HG03103 (cell line): ENCODE measurements around the gene FRG2C.
"Not testable (repeated sequence)": the region's sequence is repeated elsewhere in the genome, so short reads cannot be mapped to it uniquely, and the experiment has no call there.

Source experiments
- ATAC-seq: cut with Tn5 transposase; IDR thresholded peaks from one replicate; pipeline ENCODE4 v1.9.1; 2021; ENCODE audit warnings: low read depth; ENCODE audit not compliant: unreplicated experiment

FRG2C gene

DNA sequence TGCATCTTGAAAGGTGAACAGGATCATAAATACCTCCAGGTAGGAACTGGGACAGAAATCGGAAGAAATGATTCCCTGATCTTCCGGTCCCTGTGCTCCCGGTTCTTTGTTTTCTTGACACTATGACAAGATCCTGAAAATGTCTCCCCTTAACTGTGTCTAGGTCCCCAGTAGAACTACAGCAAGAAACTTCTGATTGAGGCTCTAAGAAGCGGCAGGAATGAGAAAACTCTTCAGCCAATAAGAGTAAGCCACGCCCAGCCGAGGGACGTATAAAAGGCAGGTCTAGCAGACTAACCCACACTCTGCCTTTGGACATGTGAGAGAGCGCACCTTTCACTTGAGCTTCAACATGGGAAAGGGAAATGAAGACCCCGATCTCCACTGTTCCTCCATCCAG is at the start of gene FRG2C:
FRG2C (plus strand) TSS at position 301 of the 400 bp plus-strand sequence; CDS start at position 353, 52 bp downstream.
- ATAC-seq: not testable (repeated sequence)

DNA sequence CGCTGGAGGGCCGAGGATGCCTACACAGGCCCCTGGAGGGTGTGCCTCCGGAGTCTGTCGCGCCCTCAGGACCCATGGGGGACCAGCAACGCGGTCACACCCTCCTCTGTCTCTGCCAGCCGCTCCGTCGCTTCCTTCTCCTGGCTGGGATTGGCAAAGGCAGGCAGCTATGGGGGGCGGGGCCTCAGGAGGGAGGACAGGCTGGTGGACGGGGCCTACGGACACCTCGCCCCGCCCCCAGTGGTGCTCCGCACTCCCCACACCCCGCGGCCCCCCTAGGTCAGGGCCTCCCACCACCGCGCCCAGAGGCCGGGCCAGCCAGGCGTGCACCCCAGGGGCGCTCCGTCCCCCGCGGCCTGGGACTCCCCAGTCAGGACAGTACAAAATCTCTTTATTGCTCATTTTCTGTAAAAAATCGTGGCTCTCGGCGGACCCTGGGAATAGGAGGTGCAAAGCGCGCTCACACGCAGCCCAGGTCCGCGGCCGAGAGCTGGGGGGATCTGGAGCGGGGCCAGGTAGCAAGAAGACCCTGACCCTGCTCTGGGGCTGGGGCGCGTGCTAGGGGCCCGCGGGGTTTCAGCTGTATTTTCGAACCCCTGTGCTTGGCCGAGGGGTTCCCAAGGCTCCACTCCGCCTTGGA is 45.3 kb upstream of the FRG2C start:
- not testable (repeated sequence) for ATAC-seq

DNA sequence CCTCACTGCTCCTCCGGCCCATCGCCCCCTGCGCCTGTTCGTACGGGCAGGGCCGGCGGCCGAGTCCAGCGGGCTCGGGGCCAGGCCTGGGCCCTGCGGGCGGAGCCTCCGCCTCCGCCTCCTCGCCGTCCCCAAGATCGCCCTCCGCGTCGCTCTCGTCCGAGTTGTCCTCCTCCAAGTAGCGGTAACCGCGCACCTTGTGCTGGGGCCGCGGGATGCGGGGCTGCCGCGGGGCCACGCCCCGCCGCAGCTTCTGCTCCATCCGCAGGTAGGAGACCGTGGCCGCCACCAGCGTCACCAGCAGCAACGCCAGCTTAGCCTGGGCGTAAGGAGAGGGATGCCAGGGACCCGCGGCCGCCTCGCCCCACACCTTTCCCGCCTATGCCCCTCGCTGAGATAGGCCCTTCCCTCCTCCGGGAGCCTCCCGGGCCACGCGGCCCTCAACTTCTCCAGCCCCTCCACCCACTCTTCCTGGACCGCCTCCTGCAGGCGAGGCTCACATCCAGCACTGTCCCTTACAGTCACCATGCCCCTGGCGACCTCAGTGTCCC is 44.6 kb upstream of the FRG2C start:
- ATAC-seq: not testable (repeated sequence)

DNA sequence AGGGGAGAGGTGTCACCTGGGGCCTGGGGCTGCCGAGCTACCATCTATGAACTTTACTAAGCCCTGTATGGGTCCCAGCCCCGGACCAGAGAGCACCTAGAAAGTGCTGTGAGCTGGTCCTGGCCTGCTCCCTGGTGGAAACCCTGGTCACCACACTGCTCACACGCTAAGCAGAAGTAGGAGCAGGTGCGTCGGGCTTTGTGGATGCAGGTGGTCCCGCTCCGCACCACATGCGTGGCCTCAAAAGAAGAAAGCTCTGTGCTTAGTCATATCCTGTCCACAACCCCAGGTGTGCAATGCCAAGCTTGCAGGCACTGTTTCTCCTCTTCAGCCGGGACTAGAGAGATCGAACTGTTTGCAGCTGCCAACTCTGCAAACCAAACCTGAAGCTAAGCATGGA is 42.4 kb upstream of the FRG2C start:
- not testable (repeated sequence) for ATAC-seq

DNA sequence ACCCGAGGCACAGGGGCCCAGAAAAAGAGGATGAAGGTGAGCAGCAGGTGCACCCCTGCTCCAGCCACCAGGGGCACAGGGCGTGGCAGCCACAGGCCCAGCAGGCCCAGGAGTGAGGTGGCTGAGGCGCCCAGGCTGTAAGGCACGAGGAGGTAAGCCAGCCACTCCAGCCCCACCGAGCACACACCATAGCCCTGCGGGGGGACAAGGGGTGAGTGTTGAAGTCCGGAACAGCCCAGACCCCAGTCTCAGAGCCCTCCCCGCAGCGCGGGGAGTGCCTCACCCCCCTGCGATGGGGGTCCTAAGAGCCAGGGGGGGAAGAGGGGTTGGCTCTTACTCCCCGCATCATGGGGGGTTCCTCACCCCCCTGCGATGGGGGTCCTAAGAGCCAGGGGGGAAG is 40.5 kb upstream of the FRG2C start:
- not testable (repeated sequence) for ATAC-seq

DNA sequence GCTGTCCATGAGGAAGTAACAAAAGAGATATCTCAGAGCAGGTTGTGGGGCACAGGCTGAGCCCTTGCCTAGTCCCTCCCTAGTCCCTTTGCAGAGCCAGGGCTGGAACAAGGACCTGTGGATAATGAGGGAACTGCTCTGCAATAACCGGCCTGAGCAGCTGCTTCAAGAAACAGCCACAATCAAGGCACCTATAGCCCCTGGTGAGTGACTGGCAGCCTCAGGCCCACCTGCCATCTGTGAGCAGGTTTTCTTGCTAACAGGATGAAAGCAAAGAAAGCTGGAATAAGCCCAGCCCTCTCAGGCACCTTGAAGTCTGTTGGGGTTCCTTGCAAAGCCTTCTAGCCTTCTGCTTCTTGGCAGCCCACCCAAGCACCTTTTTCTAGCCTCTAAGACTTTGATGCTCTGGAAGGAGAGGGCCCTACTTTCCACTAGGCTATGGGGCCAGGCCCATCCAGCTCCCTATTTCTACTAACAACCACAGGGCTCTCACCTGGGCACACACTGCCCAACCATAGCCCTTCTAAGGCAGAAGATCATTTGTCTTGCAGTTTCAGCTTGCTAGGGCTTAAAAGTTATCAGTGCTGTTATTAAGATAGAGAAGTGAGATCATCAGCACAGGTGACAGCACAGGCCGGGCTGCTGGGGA is 33.1 kb upstream of the FRG2C start:
- not testable (repeated sequence) for ATAC-seq

DNA sequence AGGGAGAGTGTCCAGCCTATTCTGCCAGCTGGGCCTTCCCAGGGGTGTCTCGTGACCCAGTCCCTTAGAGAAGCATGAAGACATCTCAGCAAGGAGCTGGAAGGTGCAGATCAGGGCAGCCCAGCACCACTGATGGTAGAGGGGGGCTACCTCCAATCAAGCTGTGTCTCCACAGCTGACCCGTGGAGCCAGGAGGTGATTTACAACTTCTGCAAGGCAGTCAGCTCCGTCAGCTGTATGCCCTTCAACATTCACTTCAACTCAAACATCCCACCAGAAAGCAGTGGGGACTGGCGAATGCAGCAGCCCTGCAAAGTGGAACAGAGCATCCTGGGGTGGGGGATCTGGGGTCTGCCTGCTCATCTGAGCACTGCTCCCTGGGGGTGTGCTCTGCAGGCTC is 32.6 kb upstream of the FRG2C start:
- ATAC-seq: no peak

DNA sequence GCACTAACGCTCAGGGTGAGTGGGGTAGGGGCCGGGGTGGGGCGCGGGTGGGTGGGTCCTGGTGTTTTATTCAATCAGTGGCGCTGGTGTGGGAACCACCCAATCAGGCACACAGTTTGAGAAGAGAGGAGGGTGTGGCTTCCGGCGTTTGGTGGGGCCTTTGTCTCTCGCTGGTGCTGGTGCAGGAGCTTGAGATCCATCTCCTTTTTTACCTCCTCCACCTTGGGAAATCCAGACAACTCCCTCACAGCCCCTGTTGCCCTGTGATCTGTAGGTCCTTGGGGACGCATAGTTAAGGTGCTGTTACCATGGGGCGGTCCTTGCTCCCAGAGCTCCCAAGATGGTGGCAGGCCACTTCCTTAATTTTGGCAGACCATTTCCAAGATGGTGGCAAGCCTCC is 25.2 kb upstream of the FRG2C start:
- ATAC-seq: not testable (repeated sequence)

DNA sequence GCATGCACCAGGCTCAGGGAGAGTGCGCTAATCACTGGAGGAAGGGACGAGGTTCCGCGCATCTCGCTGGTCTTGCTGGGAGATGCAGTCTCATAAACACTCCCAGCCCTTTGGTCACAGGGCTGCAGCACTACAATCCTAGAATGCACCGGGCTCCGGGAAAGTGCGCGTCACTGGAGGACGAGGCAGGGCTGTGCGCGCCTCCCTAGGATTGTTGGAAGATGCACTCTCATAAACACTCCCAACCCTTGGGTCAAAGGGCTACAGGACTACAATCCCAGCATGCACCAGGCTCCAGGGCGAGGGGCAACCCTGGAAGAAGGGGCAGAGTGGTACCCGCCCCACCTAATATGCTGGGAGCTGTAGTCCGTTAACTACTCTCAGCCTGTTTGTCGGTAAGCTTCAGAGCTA is 23.0 kb upstream of the FRG2C start:
- not testable (repeated sequence) for ATAC-seq

DNA sequence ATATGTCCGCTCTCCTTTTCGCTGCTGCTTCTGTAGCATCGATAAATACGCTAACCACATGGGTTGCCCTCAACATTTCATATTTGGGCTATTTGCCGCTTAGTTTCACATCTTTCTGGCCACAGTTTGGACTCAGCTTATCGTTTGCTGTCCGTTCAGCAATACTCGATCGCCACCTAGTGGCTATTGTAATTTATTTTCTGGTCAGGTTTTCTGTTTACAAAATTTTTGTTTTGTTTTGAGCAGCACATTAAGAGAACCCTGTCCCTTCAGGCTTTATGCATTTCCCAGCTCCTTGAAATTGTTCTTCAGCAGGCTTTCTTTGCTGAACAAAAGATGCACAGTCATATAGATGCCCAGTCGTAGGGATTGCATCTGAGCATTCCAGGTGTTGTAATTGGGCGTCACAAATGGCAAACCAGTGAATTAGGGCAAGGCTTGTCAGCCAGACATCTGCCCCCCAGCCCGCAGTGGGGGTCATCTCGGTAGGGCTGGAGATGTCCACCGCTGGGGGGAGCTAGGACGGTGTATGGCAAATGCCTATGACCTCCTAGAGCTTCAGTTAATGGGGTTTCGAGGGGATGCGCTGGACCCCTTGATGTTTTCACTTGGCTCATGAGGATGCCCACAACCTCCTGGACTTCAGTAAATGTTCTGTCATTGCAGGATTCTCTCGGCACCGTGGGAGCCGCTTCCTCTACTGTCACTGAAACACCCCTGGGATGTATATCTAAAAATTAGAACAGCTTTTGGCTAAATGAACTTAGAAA is 20.9 kb upstream of the FRG2C start:
- not testable (repeated sequence) for ATAC-seq

DNA sequence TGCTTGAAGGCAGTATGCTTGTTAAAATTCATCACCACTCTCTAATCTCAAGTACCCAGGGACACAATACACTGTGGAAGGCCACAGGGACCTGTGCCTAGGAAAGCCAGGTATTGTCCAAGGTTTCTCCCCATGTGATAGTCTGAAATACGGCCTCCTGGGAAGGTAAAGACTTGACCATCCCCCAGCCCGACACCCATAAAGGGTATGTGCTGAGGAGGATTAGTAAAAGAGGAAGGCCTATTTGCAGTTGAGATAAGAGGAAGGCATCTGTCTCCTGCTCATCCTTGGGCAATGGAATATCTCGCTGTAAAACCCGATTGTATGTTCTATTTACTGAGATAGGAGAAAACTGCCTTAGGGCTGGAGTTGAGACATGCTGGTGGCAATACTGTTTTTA is 18.6 kb upstream of the FRG2C start:
- not testable (repeated sequence) for ATAC-seq

DNA sequence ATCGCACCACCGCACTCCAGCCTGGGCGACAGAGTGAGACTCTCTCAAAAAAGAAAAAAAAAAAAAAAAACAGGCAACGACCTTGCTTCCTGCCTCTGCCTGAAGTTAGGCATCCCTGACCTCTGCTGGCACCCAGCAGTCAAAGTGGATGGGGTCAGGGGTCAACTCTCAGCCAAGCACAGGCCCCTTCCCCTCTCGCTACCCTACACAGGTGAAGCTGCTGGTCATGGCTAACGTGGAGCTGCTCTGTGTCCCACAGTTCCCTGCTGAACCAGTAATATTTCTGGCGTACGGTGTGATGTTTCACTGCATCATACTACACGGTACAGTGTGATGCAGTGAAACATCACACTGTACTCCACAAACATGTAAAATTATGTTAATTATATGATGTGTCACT is 13.9 kb upstream of the FRG2C start:
- no peak for ATAC-seq

DNA sequence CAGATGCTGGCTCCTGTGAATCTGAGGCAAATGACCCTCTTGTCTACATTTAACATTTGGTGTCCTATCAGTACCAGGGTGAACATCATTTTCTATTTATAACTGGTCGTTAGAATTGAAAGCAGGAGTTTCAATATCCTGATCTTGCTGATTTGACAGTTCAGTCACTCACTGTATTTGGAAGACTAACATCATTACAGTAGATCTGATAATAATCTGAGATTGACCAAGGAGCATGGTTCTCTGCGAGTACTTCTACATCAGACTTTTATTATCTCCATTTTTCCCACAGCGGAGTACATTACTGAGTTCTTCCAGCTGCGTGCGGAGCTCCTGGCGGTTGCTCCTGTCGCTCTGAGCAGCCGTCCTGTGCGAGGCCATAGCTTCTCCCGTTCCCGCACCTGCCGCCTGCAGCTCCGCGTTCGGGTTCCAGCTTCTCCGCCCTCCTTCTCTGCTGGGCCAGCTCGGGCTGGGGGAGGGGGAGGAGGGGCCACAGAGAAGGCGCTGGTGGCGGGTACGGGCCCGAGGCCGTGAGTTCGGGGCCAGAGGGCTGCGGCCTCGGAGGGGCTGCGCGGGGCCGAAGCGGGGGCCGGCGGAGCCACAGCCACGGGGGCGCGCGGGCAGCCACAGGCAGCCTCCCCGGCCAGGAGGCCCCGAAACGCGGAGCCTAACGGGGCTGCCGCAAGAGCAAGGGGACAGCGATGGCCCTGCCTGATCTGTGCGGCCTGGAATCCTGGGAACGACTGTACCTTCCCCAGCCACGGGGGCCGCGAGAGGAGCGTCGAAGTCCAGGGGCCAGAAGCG is 8.8 kb upstream of the FRG2C start:
- not testable (repeated sequence) for ATAC-seq

DNA sequence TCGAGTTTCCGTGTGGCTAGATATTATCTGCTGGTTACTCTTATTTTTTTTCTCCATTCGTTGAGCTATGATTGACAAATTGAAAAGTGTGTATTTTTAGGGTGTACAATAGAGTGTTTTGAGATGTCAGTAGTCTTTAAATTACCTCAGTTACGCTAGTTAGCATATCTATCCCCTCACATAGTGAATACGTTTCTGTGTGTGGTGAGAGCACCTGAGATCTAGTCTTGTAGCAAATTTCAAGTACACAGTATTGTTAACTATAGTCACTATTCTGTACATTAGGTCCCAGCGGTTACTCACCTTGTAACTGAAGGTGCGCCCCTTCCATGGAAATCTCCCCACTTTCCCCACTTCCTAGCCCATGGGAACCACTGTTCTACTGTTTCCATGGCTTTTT is 8.2 kb upstream of the FRG2C start:
- ATAC-seq: not testable (repeated sequence)

DNA sequence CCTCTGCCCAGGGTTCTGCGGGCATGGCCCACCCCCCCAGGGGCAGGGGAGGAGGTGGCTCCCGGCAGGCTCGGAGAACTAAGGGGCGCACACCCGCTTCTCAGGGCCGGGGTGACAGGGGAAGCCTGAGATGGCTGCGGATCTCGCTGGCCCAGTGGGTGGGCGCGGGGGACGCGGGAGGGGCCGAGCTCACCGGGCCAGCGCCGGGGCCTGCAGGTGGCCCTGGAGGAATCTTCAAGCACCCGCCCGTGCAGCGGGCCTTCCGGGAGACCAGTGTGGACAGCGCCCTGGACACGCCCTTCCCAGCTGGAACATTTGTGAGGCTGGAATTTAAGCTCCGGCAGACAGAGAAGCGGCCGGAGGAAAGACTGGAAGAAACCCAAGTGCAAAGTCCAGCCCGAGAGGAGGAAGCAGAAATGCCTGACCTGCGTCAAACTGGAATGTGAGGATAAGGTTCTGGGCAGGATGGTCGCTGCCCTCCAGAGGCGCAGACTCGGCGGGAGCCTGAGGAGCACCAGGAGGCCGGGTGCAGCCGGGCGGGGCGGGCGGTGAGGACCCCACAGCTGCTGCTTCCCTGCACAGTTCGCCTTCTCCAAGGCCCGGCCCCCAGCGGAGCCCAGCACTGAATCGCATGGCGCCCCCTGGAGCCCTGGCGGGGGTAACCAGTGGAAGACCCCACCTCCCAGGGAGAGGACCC is 5.6 kb upstream of the FRG2C start:
- ATAC-seq: not testable (repeated sequence)

DNA sequence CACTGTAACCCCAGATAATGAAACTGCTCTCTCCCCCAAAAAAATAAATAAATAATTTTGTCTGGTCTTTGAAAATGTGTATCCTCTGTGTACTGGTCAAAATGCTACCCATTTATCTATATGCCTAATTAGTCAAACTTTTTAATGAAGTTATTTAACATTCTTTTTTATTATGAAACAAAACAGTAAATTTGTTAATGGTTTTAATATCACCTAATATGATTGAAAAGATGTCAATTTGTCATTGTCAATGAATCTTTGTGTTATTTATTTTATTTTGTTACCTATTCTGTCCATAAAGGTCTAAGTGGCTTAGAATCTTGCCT is 5.1 kb upstream of the FRG2C start:
- ATAC-seq: not testable (repeated sequence)

DNA sequence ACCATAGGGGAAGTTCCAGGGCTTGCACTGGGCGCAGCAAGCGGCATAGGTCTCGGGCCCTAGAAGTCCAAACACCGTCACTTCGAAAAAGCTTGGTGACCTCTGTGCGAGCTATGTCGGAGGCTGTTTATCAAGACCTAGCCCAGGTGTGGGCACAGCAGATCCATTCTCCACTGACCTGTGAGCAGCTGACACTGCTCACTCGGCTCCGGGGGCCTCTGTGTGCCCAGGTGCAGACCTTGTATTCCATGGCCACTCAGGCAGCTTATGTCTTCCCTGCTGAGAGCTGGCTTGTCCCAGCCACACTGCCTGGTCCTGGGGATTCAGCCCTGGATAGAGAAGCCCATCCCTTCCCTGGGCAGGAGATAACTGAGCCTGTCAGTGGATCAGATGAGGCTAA is 1.5 kb downstream of the FRG2C start:
- ATAC-seq: not testable (repeated sequence)

DNA sequence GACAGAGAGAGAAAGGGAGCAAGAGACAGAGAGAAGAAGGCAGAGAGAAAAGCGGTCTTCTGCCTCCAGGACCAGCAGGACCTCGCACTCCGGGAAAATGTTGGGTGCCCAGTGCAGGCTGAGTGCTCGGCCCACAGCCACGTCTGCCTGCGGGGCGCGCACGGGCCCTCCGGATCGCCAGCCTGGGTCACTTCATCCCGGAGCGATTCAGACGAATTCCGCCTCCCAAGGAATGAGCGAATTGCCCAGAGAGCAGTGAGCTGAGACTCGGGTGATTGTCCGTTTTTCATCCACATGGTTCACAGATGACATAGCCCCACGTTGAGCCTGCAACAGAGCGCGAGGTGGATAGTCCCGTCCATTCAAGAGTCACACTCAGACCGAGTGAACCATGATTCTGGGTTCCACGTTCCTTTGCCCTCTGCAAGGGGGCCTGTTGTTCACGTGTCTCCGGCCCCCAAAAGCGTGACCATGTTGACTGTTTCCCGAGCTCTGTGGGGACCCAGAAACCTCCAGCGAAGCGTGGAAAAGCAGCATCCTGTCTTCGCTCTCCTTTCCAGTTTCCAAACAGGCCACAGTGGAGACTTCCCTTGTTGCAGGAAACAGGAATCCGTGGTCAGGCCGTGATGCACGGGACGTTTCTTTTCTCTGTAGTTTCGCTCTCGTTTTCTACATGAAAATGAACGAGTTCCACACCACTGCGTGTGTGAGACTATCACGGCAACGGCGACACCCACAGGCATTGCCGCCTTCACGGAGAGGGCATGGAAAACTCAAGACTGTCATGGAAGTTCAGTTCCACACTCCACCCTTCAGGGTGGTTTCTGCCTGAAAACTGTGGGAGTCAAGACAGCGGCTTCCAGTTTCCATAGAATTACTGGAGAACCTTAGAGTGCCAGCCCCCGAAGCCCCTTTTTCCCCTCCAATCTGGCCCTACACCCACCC is 3.9 kb downstream of the FRG2C start:
- ATAC-seq: not testable (repeated sequence)
